Spleen (tissue), 11 donors: ENCODE measurements around the gene CORT. TPM values are rescaled to one million over a fixed set of nuclear protein-coding genes. Genes with fewer than 3 reads are reported as not detected.

ENCODE experiments used
- DNase-seq: peaks from one replicate; pipeline ENCODE4 v3.0.0-alpha.2; 2020
- H3K27ac ChIP-seq, 8 donors: fragments of 200-600 bp; sonication (generic) in 7 of 8; 1 replicate in 4 of 8; 2 replicates in 4 of 8; pipeline versions ENCODE4 v1.5.0 to v1.8.0; 2016 to 2021; ENCODE audit warnings: inconsistent platforms in 4 of 8, mild to moderate bottlenecking in 4 of 8, moderate library complexity in 1 of 8
- H3K27me3 ChIP-seq, 7 donors: fragments of 200-600 bp; sonication (generic) in 6 of 7; replicated peaks in 1 of 7; 1 replicate in 4 of 7; 2 replicates in 3 of 7; pipeline versions ENCODE4 v1.5.0 to v1.8.0; 2016 to 2021; ENCODE audit warnings: inconsistent platforms in 3 of 7, mild to moderate bottlenecking in 1 of 7
- H3K36me3 ChIP-seq, 6 donors: fragments of 200-600 bp; sonication (generic) in 5 of 6; 1 replicate in 4 of 6; 2 replicates in 2 of 6; pipeline versions ENCODE4 v1.5.0 to v1.8.0; 2016 to 2021; ENCODE audit warnings: inconsistent platforms in 2 of 6
- H3K4me1 ChIP-seq, 6 donors: fragments of 200-600 bp; sonication (generic) in 5 of 6; 1 replicate in 3 of 6; 2 replicates in 3 of 6; pipeline versions ENCODE4 v1.5.0 to v1.8.0; 2016 to 2021; ENCODE audit warnings: inconsistent platforms in 3 of 6
- H3K4me3 ChIP-seq, 8 donors: fragments of 200-600 bp; sonication (generic) in 7 of 8; 1 replicate in 4 of 8; 2 replicates in 4 of 8; pipeline versions ENCODE4 v1.5.0 to v1.8.0; 2016 to 2021; ENCODE audit warnings: inconsistent platforms in 4 of 8, mild to moderate bottlenecking in 4 of 8, moderate library complexity in 2 of 8
- H3K9me3 ChIP-seq, 8 donors: fragments of 200-600 bp; sonication (generic) in 7 of 8; 1 replicate in 4 of 8; 2 replicates in 4 of 8; pipeline versions ENCODE4 v1.5.0 to v1.8.0; 2016 to 2021; ENCODE audit warnings: inconsistent platforms in 4 of 8
- CTCF ChIP-seq, 11 experiments: fragments of 200-600 bp in 7 of 11; fragments of 450-650 bp in 4 of 11; sonication (generic) in 4 of 11; IDR thresholded peaks in 8 of 11; conservative IDR thresholded peaks in 3 of 11; 1 replicate in 7 of 11; 2 replicates in 4 of 11; pipeline versions ENCODE4 v1.4.0 to v1.8.0; 2016 to 2021; ENCODE audit warnings: antibody characterized with exemption in 11 of 11, inconsistent platforms in 4 of 11, mild to moderate bottlenecking in 1 of 11
- POLR2A ChIP-seq, 3 donors: fragments of 450-650 bp; IDR thresholded peaks; one replicate each; pipeline ENCODE4 v1.5.1; 2017; ENCODE audit warnings: antibody characterized with exemption in 3 of 3, mild to moderate bottlenecking in 1 of 3
- POLR2AphosphoS5 ChIP-seq, 3 donors: sonication (generic); formaldehyde crosslinking; IDR thresholded peaks; one replicate each; pipeline ENCODE4 v1.5.1; 2017; ENCODE audit warnings: antibody characterized with exemption in 3 of 3
- WGBS, 5 donors: extraction: QIAGEN DNeasy Blood & Tissue Kit in 3 of 5; methylation state at CpG; one replicate each; pipeline versions ENCODE4 v1.1.5 to v1.1.7; 2013 to 2018; 5-methylcytosine and 5-hydroxymethylcytosine counted together
- intact Hi-C: fragments of 100-400 bp; cut with DNase I; formaldehyde crosslinking; loops from one replicate; pipeline ENCODE4 v1.15.0; 2023; ENCODE audit warnings: low total_unique reads
- polyA plus RNA-seq, 3 donors: library from polyadenylated mRNA; stranded (reverse); fragments of 200-250 nt; gene quantifications; one replicate each; pipeline ENCODE4 v1.2.1, GENCODE V29; 2013
- total RNA-seq, 7 donors: library from RNA; depleted of rRNA in 3 of 7; stranded (reverse); fragments of >200 nt in 3 of 7; fragmentation: NEBNext Ultra II Directional in 4 of 7; extraction: Animal tissue kit (Norgen Biotek cat#: 25700) in 4 of 7; gene quantifications; one replicate each; pipeline versions ENCODE4 v1.1.0 to v1.2.1, GENCODE V29; 2016 to 2021
- donor health status: healthy with polysubstance abuse.
- donor health status: DM: no; HTN: no; CAD: no; lungs with moderate emphysema.
- donor health status: DM: no; HTN: no; CAD: no.
- donor health status: Bipolar disorder and iron deficiency.
- donor health status: healthy.
- donor health status: DM: no; HTN: no; CAD: no.
- donor health status: DM: yes; HTN: yes; CAD: no.

The CORT gene
- total and polyA plus RNA-seq, 10 donors: 0.07 to 0.38 (median 0.18) TPM; not detected in 6

DNA sequence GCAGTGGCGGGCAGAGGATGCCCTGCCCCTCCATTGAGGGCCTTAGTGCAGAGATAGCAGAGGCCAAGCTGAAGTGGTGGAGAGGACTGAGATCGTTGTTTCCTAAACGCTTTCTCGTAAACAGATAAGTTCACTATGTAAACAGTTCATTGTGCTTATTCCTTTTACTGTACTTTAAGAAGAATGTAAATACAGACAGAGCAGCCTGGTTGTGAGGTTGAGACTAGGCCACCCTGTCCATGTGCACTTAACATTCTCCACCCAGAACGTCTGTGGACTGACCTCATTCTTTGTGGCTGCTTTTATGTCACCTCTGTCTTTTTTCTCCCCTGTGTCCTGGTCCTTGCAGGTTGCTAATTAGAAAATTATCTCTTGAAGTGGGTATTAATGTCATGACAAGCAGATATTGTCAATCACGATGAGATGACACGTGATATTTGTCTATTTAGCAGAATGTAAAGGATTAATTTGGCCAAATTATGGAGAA lies 11.1 kb upstream of the CORT start:
- Histone ChIP-seq H3K27ac (no peak overlapping the region), H3K4me1 (no peaks in the 10 kb centered on the region), H3K27me3 (no peaks in the 10 kb centered on the region), H3K9me3 (no peaks in the 10 kb centered on the region), H3K4me3 (no peak overlapping the region), H3K36me3 (peaks cover 0 to 15% (median 0%) of the 10 kb centered on the region in 6 donors)
- TF ChIP-seq POLR2A (IDR thresholded peaks at IDR 0.05) (no peak), POLR2AphosphoS5 (IDR thresholded peaks at IDR 0.05) (no peak), CTCF (IDR thresholded peaks at IDR 0.05 in 8 of 11, conservative IDR thresholded peaks at IDR 0.05 in 3 of 11) (no peak)
- 84 to 89% (median 87%) methylated on average over 7 of the region's 7 CpGs for WGBS, 5 donors
- DNase-seq: no peak
- intact Hi-C loops: no loop called here

- Histone ChIP-seq H3K27ac (no peak overlapping the region), H3K36me3 (peaks cover 0 to 15% (median 0%) of the 10 kb centered on the region in 6 donors), H3K4me1 (no peaks in the 10 kb centered on the region), H3K9me3 (no peaks in the 10 kb centered on the region), H3K27me3 (no peaks in the 10 kb centered on the region), H3K4me3 (no peak overlapping the region)
- WGBS, 5 donors: 88 to 98% (median 95%) methylated on average over 2 of the region's 2 CpGs
- intact Hi-C loops: no loop called here
- TF ChIP-seq CTCF (IDR thresholded peaks at IDR 0.05 in 8 of 11, conservative IDR thresholded peaks at IDR 0.05 in 3 of 11) (no peak), POLR2AphosphoS5 (IDR thresholded peaks at IDR 0.05) (no peak), POLR2A (IDR thresholded peaks at IDR 0.05) (no peak)
- no peak for DNase-seq
These were observed 9.5 kb upstream of the CORT start for GRCh38 chr1:10440305-10440704.

DNA sequence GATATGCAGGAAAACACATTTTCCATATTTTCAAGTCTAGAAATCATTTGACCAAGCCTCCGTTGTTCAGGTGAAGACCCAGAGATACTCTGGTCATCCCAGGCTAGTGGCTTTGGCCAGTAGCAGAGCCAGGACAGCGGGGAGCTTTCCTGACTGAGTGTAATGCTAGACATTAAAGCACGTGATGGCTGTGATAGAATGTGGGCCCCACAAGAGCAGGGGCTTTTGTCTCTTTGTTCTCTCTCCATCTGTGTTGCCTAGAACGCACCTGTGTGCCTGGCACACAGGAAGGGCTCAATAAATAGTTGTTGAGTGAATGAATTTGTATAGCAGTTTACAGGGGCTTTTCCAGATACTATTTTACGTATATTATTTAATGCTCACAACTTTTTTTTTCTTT lies 9.0 kb upstream of the CORT start:
- TF ChIP-seq POLR2AphosphoS5 (IDR thresholded peaks at IDR 0.05) (no peak), POLR2A (IDR thresholded peaks at IDR 0.05) (no peak), CTCF (IDR thresholded peaks at IDR 0.05 in 8 of 11, conservative IDR thresholded peaks at IDR 0.05 in 3 of 11) (no peak)
- H3K27ac ChIP-seq: no peak overlapping the region
- no peaks in the 10 kb centered on the region for H3K27me3 ChIP-seq
- DNase-seq: no peak
- H3K4me1 ChIP-seq: no peaks in the 10 kb centered on the region
- no peaks in the 10 kb centered on the region for H3K9me3 ChIP-seq
- intact Hi-C loops: no loop called here
- 91 to 95% (median 94%) methylated on average over 5 of the region's 5 CpGs for WGBS, 5 donors
- no peak overlapping the region for H3K4me3 ChIP-seq
- H3K36me3 ChIP-seq: peaks cover 0 to 15% (median 0%) of the 10 kb centered on the region in 6 donors

- WGBS, 5 donors: 94 to 97% (median 95%) methylated on average over 6 of the region's 6 CpGs
- intact Hi-C loops: no loop called here
These were observed 5.6 kb upstream of the CORT start for GRCh38 chr1:10444248-10444647.

More at GRCh38 chr1:10444248-10444647, 5.6 kb upstream of the CORT start:
- no peak for DNase-seq
- Histone ChIP-seq H3K9me3 (no peaks in the 10 kb centered on the region), H3K4me3 (no peak overlapping the region), H3K27ac (no peak overlapping the region), H3K4me1 (no peaks in the 10 kb centered on the region), H3K27me3 (no peaks in the 10 kb centered on the region), H3K36me3 (peaks cover 0 to 15% (median 0%) of the 10 kb centered on the region in 6 donors)
- TF ChIP-seq POLR2AphosphoS5 (IDR thresholded peaks at IDR 0.05): no peak
- no peak for TF ChIP-seq POLR2A (IDR thresholded peaks at IDR 0.05)
- TF ChIP-seq CTCF (IDR thresholded peaks at IDR 0.05 in 8 of 11, conservative IDR thresholded peaks at IDR 0.05 in 3 of 11): no peak
